K562 (cell line): ENCODE results near the gene SCYL1. TPM values are rescaled to one million over a fixed set of nuclear protein-coding genes. Genes with fewer than 3 reads are reported as not detected.

ENCODE experiments used
- CBX5 ChIP-seq: IDR thresholded peaks from 2 replicates; pipeline ENCODE4 v1.6.1; 2014; ENCODE audit warnings: low read depth, borderline replicate concordance
- DNMT1 ChIP-seq: fragments of 450-650 bp; IDR thresholded peaks from 2 replicates; pipeline ENCODE4 v1.6.1; 2016; ENCODE audit warnings: antibody characterized with exemption, mild to moderate bottlenecking
- FOS ChIP-seq: IDR thresholded peaks from 3 replicates; pipeline ENCODE4 v1.6.1; 2011; ENCODE audit not compliant: insufficient read length; ENCODE audit errors: extremely low read depth
- FOXP1 ChIP-seq: sonication (generic); formaldehyde crosslinking; IDR thresholded peaks from 2 replicates; pipeline ENCODE4 v1.8.0; 2022; ENCODE audit warnings: mild to moderate bottlenecking, missing genetic modification reagents
- HMG20B ChIP-seq: fragments of 250-450 bp; sonication (Bioruptor Pico); IDR thresholded peaks from 2 replicates; pipeline ENCODE4 v1.5.0; 2021; ENCODE audit warnings: mild to moderate bottlenecking
- HMGXB4 ChIP-seq: sonication (generic); formaldehyde crosslinking; IDR thresholded peaks from 2 replicates; pipeline ENCODE4 v1.8.1; 2023; ENCODE audit warnings: mild to moderate bottlenecking, missing genetic modification reagents
- HNRNPH1 ChIP-seq: fragments of 200-400 bp; formaldehyde crosslinking; optimal IDR thresholded peaks from 2 replicates; pipeline ENCODE3; 2017; ENCODE audit warnings: low read depth, mild to moderate bottlenecking, low read length, moderate library complexity
- IRF9 ChIP-seq: fragments of 450-650 bp; IDR thresholded peaks from 2 replicates; pipeline ENCODE4 v1.6.1; 2016; ENCODE audit warnings: missing biosample characterization, missing genetic modification characterization
- KLF6 ChIP-seq: fragments of 250-450 bp; sonication (Bioruptor Pico); IDR thresholded peaks from 2 replicates; pipeline ENCODE4 v1.4.0; 2020; ENCODE audit warnings: mild to moderate bottlenecking, moderate library complexity, borderline replicate concordance
- L3MBTL2 ChIP-seq: fragments of 450-650 bp; IDR thresholded peaks from 2 replicates; pipeline ENCODE4 v1.6.1; 2016; ENCODE audit warnings: mild to moderate bottlenecking, moderate library complexity
- MAZ ChIP-seq, 2 experiments: fragments of 450-650 bp in 1 of 2; sonication (generic) in 1 of 2; formaldehyde crosslinking; IDR thresholded peaks in 1 of 2; conservative IDR thresholded peaks in 1 of 2; 2 replicates each; pipeline versions ENCODE4 v1.4.0 to v1.5.0; 2020; ENCODE audit warnings: mild to moderate bottlenecking in 1 of 2, missing genetic modification reagents in 1 of 2
- NCOA1 ChIP-seq: fragments of 450-650 bp; IDR thresholded peaks from 2 replicates; pipeline ENCODE4 v1.6.1; 2016; ENCODE audit warnings: low read depth
- NCOA2 ChIP-seq, 2 experiments: fragments of 450-650 bp; IDR thresholded peaks; 2 replicates each; pipeline ENCODE4 v1.6.1; 2018; ENCODE audit warnings: mild to moderate bottlenecking in 2 of 2, moderate library complexity in 1 of 2; ENCODE audit not compliant: partially characterized antibody in 2 of 2
- NRF1 ChIP-seq, 2 experiments: fragments of 450-650 bp; IDR thresholded peaks in 1 of 2; conservative IDR thresholded peaks in 1 of 2; 2 replicates each; pipeline ENCODE4 v1.6.1; 2014; ENCODE audit warnings: mild to moderate bottlenecking in 2 of 2
- RFX1 ChIP-seq: fragments of 450-650 bp; IDR thresholded peaks from 2 replicates; pipeline ENCODE4 v1.6.1; 2016; ENCODE audit warnings: mild to moderate bottlenecking, moderate library complexity
- SMARCA5 ChIP-seq: fragments of 450-650 bp; IDR thresholded peaks from 2 replicates; pipeline ENCODE4 v1.6.1; 2016
- STAT5A ChIP-seq: IDR thresholded peaks from 2 replicates; pipeline ENCODE4 v1.6.1; 2012; ENCODE audit warnings: low read length, inconsistent platforms, borderline replicate concordance
- TCF15 ChIP-seq: fragments of 250-450 bp; sonication (Bioruptor Pico); IDR thresholded peaks from 2 replicates; pipeline ENCODE4 v1.8.0; 2022; ENCODE audit warnings: moderate library complexity, mild to moderate bottlenecking, inconsistent platforms
- U2AF1 ChIP-seq: fragments of 200-400 bp; formaldehyde crosslinking; optimal IDR thresholded peaks from 2 replicates; pipeline ENCODE3; 2017; ENCODE audit warnings: mild to moderate bottlenecking, low read depth, low read length, moderate library complexity
- ZBTB2 ChIP-seq: fragments of 450-650 bp; IDR thresholded peaks from 2 replicates; pipeline ENCODE4 v1.6.1; 2016; ENCODE audit warnings: antibody characterized with exemption
- ZNF274 ChIP-seq: IDR thresholded peaks from 2 replicates; pipeline ENCODE4 v1.6.1; 2011; ENCODE audit warnings: low read depth, mild to moderate bottlenecking, low read length, moderate library complexity, borderline replicate concordance
- ZNF511 ChIP-seq: sonication (generic); formaldehyde crosslinking; IDR thresholded peaks from 2 replicates; pipeline ENCODE4 v1.8.0; 2022; ENCODE audit warnings: mild to moderate bottlenecking, missing genetic modification reagents
- ZNF699 ChIP-seq: fragments of 250-450 bp; sonication (Bioruptor Pico); IDR thresholded peaks from 2 replicates; pipeline ENCODE4 v1.8.0; 2021; ENCODE audit warnings: mild to moderate bottlenecking, moderate library complexity; ENCODE audit not compliant: insufficient replicate concordance
- ZNF707 ChIP-seq: fragments of 250-450 bp; sonication (Bioruptor Pico); conservative IDR thresholded peaks from 2 replicates; pipeline ENCODE4 v1.8.0; 2022; ENCODE audit warnings: inconsistent platforms, mild to moderate bottlenecking, moderate library complexity
- ZNF785 ChIP-seq: fragments of 250-450 bp; sonication (Bioruptor Pico); IDR thresholded peaks from 2 replicates; pipeline ENCODE4 v1.4.0; 2020; ENCODE audit warnings: mild to moderate bottlenecking
- polyA plus RNA-seq, 8 experiments: library from polyadenylated mRNA; depleted of rRNA in 4 of 8; stranded (reverse) in 5 of 8; unstranded in 3 of 8; fragments of >200 nt; fragmentation: Nextera tagmentation in 2 of 8; fragmentation: Illumina TruSeq in 1 of 8; extraction: Ambion mirVana in 2 of 8; extraction: Trizol in 1 of 8; gene quantifications; 2 replicates each; pipeline versions ENCODE4 v1.2.1 to v1.2.3, GENCODE V29; 2011 to 2014; ENCODE audit warnings: inconsistent platforms in 1 of 8, missing spikeins in 1 of 8
- total RNA-seq, 7 experiments: library from RNA; depleted of rRNA in 6 of 7; stranded (reverse); fragments of >200 nt in 6 of 7; fragmentation: Illumina TruSeq in 2 of 7; extraction: Trizol in 2 of 7; gene quantifications; 2 replicates each; pipeline versions ENCODE4 v1.2.1 to v1.2.3, GENCODE V29; 2011 to 2021; ENCODE audit warnings: low replicate concordance in 1 of 7

The SCYL1 gene
- total and polyA plus RNA-seq, 9 of the 15 experiments (the other 6 are each of a cell fraction or from before 2014, with no cell fraction given), result 1.9 to 145 (median 57.6) TPM

- no peak for TF ChIP-seq ZBTB2
- no peak; the same call in 1 of the 2 replicates for TF ChIP-seq FOXP1 (CRISPR knock-in tag)
- TF ChIP-seq CBX5, result no peak
- no peak for TF ChIP-seq HNRNPH1
- TF ChIP-seq IRF9 (tag), result no peak
- no peak for TF ChIP-seq NCOA1
- TF ChIP-seq L3MBTL2, result no peak
- no peak for TF ChIP-seq ZNF785 (CRISPR knock-in tag)
- no peak for TF ChIP-seq HMGXB4 (CRISPR knock-in tag)
- TF ChIP-seq HMG20B, result no peak; the same call in 1 of the 2 replicates
- no peak for TF ChIP-seq ZNF699 (CRISPR knock-in tag)
- no peak for TF ChIP-seq RFX1
- no peak for TF ChIP-seq NRF1 (conservative IDR thresholded peaks at IDR 0.05 in 1 of 2, IDR thresholded peaks at IDR 0.05 in 1 of 2)
- no peak for TF ChIP-seq TCF15
- no peak for TF ChIP-seq DNMT1
- TF ChIP-seq STAT5A, result 0 out of 2 replicates have a peak, but pooled peaks have one; percentile 30
- TF ChIP-seq U2AF1, result peak; percentile 53
- no peak for TF ChIP-seq ZNF274
- TF ChIP-seq NCOA2 (IDR thresholded peaks at IDR 0.05; ENCODE audit: partially characterized antibody in 2 of 2), result no peak
- TF ChIP-seq ZNF511 (CRISPR knock-in tag), result no peak
- no peak for TF ChIP-seq SMARCA5
- no peak for TF ChIP-seq ZNF707 (CRISPR knock-in tag)
- no peak for TF ChIP-seq KLF6 (CRISPR knock-in tag)
- TF ChIP-seq MAZ (CRISPR knock-in tag; conservative IDR thresholded peaks at IDR 0.05 in 1 of 2, IDR thresholded peaks at IDR 0.05 in 1 of 2), result peak in 1 of 2 experiments; percentile 11; a peak in 3 of 4 replicates
- no peak for TF ChIP-seq FOS
These were observed 23.2 kb upstream of the SCYL1 start (continued) for GRCh38 chr11:65501472-65502273.
